ENCODE results near the gene ATP10A.

The ATP10A gene

GRCh38 chr15:25715536-25716413, 147.4 kb downstream of the ATP10A start:
- TF ChIP-seq CTCF (IDR thresholded peaks at IDR 0.05; ENCODE audit: low read depth, low read length) = no peak
- DNase-seq (ENCODE audit: extremely low read depth, low read depth) = no peak

- no peak for DNase-seq (ENCODE audit: extremely low read depth, low read depth)
- TF ChIP-seq CTCF (IDR thresholded peaks at IDR 0.05; ENCODE audit: low read depth, low read length) = no peak
Observed at GRCh38 chr15:25714538-25714840, 148.6 kb downstream of the ATP10A start.

GRCh38 chr15:25713736-25714537, 149.2 kb downstream of the ATP10A start:
- no peak for DNase-seq (ENCODE audit: extremely low read depth, low read depth)
- no peak for TF ChIP-seq CTCF (IDR thresholded peaks at IDR 0.05; ENCODE audit: low read depth, low read length)

GRCh38 chr15:25712961-25713355, 150.2 kb downstream of the ATP10A start:
- TF ChIP-seq CTCF (IDR thresholded peaks at IDR 0.05; ENCODE audit: low read depth, low read length) = no peak
- DNase-seq (ENCODE audit: extremely low read depth, low read depth) = no peak

- DNase-seq (ENCODE audit: extremely low read depth, low read depth) = no peak
- no peak for TF ChIP-seq CTCF (IDR thresholded peaks at IDR 0.05; ENCODE audit: low read depth, low read length)
Observed at GRCh38 chr15:25712192-25712960, 150.8 kb downstream of the ATP10A start.

GRCh38 chr15:25711691-25712090, 151.4 kb downstream of the ATP10A start:
- no peak for DNase-seq (ENCODE audit: extremely low read depth, low read depth)
- TF ChIP-seq CTCF (IDR thresholded peaks at IDR 0.05; ENCODE audit: low read depth, low read length) = no peak
